ENCODE measurements around the gene NDUFAF8.

DNA sequence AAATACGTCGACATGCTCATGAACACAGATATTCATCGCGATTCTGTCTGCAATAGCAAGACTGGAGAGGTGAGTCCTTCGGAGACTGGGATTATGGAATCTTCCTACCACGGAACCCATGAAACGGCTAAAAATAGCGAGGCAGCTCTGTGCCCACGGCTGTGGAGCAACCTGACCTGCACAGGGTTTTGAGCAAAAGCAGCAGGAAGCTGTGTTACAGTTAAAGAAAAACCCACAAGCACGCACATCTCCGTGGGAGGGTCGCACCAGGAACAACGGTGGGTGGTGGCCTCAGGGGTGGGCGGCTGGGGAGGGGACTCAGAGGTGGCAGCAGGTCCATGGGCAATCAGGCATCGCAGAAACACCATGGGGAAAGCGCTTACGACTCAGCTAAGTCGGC, 31.2 kb downstream of the NDUFAF8 start:
- TF ChIP-seq GATA2 (IDR thresholded peaks at IDR 0.05; ENCODE audit: low read depth, low read length), result no peak
- no peak for TF ChIP-seq GATA3 (IDR thresholded peaks at IDR 0.05; ENCODE audit: low read depth, low read length)

All from SH-SY5Y (cell line).